NB4 (cell line): Measurements from ENCODE around the gene MARCKS.

Experiments used
- CTCF ChIP-seq: IDR thresholded peaks from one replicate; pipeline ENCODE4 v1.5.1; 2012; ENCODE audit warnings: low read depth, low read length
- MAX ChIP-seq: IDR thresholded peaks from 2 replicates; pipeline ENCODE4 v1.6.1; 2011; ENCODE audit warnings: low read depth, low read length
- POLR2A ChIP-seq: IDR thresholded peaks from 2 replicates; pipeline ENCODE4 v1.6.1; 2011; ENCODE audit warnings: mild to moderate bottlenecking; ENCODE audit not compliant: insufficient read length; ENCODE audit errors: extremely low read depth

DNA sequence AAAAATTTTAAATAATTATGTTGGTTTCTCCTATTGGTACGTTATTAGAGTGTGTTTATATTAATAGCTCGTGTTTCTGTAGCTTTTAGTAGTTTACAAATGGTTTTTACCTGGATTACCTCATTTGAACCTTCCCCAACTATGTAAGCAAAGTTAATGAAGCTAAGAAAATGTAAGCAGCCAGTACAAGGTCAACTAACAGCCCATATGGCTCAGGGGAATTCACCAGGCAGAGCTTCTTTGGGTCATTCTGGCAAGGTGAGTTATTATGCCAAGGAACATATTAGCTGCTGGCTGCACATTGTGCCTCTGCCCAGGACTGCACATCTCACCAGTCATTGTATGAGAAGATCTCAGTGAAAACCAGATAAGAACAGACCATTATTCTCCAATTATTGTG lies 27.0 kb upstream of the MARCKS start:
- TF ChIP-seq POLR2A, result no peak
- TF ChIP-seq CTCF, result no peak
- no peak for TF ChIP-seq MAX
